ENCODE measurements around the gene SORCS2.

Gene SORCS2

DNA sequence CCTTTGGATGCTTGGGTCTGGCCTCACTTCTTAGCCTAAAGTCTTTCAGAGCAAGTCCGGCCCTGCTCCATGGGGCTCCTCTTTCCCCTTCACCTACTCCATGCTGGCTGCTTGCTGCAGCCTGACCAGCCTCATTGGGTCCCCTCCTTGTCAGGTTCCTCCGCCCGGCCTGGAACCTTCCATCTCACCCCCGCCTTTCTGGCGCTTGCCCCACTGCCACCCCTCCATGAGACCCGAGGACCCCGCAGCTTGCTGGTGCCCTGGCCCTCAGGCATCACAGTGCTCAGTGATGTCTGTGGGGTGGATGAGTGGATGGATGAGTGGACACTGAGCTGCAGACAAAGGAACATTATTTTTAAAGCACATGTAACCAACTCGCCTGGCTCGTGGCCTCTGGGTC is 24.7 kb downstream of the SORCS2 start:
- POLR2A ChIA-PET, result no interaction called here
- H3K9me3 ChIP-seq (ENCODE audit: control insufficient read depth, insufficient read depth, low read depth, low read length), result no peaks in the 10 kb centered on the region
- no peaks in the 10 kb centered on the region for H3K4me1 ChIP-seq (ENCODE audit: control insufficient read depth, insufficient read depth, low read length)
- H3K27ac ChIP-seq (ENCODE audit: extremely low read depth, low read depth, low read length), result no peak overlapping the region
- H3K4me3 ChIP-seq (ENCODE audit: low read depth, low read length), result no peak overlapping the region
- no peaks in the 10 kb centered on the region for H3K36me3 ChIP-seq (ENCODE audit: control insufficient read depth in 2 of 2, insufficient read depth in 1 of 2, low read length in 2 of 2)
- CTCF ChIA-PET, result no interaction called here
- no peak for TF ChIP-seq ZNF366 (tag by site-specific recombination; conservative IDR thresholded peaks at IDR 0.05)
- no peak for TF ChIP-seq ZNF16 (tag by site-specific recombination; IDR thresholded peaks at IDR 0.05; ENCODE audit: low read depth)
- no peak for TF ChIP-seq ZNF214 (tag by site-specific recombination; IDR thresholded peaks at IDR 0.05; ENCODE audit: borderline replicate concordance)
- no peak for TF ChIP-seq ZNF169 (tag by site-specific recombination; IDR thresholded peaks at IDR 0.05)
- no peak for TF ChIP-seq ZBTB17 (tag by site-specific recombination; IDR thresholded peaks at IDR 0.05)
- TF ChIP-seq ZNF19 (tag by site-specific recombination; IDR thresholded peaks at IDR 0.05; ENCODE audit: low read depth), result no peak
- no peak for TF ChIP-seq ZBTB8A (tag by site-specific recombination; IDR thresholded peaks at IDR 0.05)
- TF ChIP-seq ZNF302 (tag by site-specific recombination; IDR thresholded peaks at IDR 0.05; ENCODE audit: low read depth), result no peak

DNA sequence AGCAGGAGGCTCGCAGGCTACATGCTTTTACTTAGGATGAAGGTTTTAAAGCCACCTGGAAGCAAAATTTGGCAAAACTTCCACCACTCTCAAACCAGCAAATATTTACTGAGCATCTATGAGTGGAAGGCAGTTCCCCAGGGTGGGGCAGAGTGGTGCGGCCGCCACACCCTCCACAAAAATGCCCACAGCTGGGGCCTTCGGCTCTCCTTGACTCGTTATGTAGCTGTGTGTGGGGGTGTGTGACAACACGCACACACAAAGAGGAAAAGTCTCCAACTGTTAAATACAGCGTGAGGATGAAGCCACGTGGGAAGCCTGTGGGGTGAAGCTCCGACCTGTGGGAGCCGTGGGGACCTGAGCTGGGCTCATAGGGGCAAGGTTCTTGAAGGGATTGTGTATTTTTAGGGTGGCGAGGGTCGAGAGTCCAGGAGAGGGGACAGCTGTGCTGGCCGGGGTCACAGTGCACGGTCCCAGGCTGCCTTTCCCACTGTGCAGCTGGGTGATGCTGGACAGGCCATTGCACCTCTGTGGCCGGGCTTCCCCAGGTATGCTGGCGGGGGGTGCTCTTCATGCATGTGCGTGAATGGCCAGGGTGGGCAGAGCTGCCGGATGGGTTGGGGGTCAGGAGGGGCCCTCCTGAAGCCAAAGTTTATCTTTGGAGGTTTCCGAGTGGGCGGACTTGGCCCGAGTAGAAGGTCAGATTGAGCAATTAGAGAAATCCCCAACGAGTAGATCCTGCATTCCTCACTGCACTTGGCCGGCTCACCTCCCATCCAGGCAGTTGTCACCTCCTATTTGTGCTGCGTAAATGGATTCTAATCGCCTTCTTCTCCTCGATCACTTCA is 25.4 kb downstream of the SORCS2 start:
- H3K4me3 ChIP-seq (ENCODE audit: low read depth, low read length), result no peak overlapping the region
- ChIA-PET POLR2A (no interaction called here), CTCF (no interaction called here)
- H3K4me1 ChIP-seq (ENCODE audit: control insufficient read depth, insufficient read depth, low read length), result no peaks in the 10 kb centered on the region
- TF ChIP-seq ZNF560 (tag by site-specific recombination; IDR thresholded peaks at IDR 0.05; ENCODE audit: borderline replicate concordance), result no peak
- no peak for TF ChIP-seq ZNF664 (tag by site-specific recombination; IDR thresholded peaks at IDR 0.05)
- TF ChIP-seq KLF1 (tag by site-specific recombination; IDR thresholded peaks at IDR 0.05), result peak; percentile 87
- H3K36me3 ChIP-seq (ENCODE audit: control insufficient read depth in 2 of 2, insufficient read depth in 1 of 2, low read length in 2 of 2), result no peaks in the 10 kb centered on the region
- H3K9me3 ChIP-seq (ENCODE audit: control insufficient read depth, insufficient read depth, low read depth, low read length), result no peaks in the 10 kb centered on the region
- no peak overlapping the region for H3K27ac ChIP-seq (ENCODE audit: extremely low read depth, low read depth, low read length)

DNA sequence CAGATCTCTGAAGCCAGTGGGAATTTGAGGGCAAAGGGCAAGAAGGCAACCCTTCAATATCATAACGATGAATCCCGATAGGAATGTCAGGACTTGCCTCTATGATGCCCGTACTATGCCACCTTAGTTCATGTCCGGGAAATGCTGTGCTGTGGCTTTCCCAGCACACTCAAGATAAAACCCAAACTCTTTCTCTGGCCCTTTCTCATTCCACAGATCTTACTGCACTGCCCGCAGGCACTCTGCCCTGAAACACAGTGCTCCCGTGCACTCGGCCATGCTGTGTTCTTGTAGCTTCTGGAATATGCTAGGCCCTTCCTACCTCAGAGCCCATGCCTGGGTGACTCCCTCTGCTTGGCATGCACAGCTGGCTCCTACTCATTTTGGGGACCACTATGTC is 26.3 kb downstream of the SORCS2 start:
- TF ChIP-seq, protein P1, sequence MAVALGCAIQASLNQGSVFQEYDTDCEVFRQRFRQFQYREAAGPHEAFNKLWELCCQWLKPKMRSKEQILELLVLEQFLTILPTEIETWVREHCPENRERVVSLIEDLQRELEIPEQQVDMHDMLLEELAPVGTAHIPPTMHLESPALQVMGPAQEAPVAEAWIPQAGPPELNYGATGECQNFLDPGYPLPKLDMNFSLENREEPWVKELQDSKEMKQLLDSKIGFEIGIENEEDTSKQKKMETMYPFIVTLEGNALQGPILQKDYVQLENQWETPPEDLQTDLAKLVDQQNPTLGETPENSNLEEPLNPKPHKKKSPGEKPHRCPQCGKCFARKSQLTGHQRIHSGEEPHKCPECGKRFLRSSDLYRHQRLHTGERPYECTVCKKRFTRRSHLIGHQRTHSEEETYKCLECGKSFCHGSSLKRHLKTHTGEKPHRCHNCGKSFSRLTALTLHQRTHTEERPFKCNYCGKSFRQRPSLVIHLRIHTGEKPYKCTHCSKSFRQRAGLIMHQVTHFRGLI (tag by site-specific recombination; IDR thresholded peaks at IDR 0.05), result no peak
- TF ChIP-seq ZNF654 (tag by site-specific recombination; IDR thresholded peaks at IDR 0.05; ENCODE audit: low read depth), result no peak
- TF ChIP-seq ZNF274 (IDR thresholded peaks at IDR 0.05; ENCODE audit: low read length), result no peak
- no peak for TF ChIP-seq ZNF274 (tag by site-specific recombination; IDR thresholded peaks at IDR 0.05; ENCODE audit: borderline replicate concordance)
- no peak for TF ChIP-seq ZBTB17 (tag by site-specific recombination; IDR thresholded peaks at IDR 0.05)
- TF ChIP-seq, protein P2, sequence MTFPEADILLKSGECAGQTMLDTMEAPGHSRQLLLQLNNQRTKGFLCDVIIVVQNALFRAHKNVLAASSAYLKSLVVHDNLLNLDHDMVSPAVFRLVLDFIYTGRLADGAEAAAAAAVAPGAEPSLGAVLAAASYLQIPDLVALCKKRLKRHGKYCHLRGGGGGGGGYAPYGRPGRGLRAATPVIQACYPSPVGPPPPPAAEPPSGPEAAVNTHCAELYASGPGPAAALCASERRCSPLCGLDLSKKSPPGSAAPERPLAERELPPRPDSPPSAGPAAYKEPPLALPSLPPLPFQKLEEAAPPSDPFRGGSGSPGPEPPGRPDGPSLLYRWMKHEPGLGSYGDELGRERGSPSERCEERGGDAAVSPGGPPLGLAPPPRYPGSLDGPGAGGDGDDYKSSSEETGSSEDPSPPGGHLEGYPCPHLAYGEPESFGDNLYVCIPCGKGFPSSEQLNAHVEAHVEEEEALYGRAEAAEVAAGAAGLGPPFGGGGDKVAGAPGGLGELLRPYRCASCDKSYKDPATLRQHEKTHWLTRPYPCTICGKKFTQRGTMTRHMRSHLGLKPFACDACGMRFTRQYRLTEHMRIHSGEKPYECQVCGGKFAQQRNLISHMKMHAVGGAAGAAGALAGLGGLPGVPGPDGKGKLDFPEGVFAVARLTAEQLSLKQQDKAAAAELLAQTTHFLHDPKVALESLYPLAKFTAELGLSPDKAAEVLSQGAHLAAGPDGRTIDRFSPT (tag by site-specific recombination; IDR thresholded peaks at IDR 0.05), result no peak
- TF ChIP-seq, protein P3, sequence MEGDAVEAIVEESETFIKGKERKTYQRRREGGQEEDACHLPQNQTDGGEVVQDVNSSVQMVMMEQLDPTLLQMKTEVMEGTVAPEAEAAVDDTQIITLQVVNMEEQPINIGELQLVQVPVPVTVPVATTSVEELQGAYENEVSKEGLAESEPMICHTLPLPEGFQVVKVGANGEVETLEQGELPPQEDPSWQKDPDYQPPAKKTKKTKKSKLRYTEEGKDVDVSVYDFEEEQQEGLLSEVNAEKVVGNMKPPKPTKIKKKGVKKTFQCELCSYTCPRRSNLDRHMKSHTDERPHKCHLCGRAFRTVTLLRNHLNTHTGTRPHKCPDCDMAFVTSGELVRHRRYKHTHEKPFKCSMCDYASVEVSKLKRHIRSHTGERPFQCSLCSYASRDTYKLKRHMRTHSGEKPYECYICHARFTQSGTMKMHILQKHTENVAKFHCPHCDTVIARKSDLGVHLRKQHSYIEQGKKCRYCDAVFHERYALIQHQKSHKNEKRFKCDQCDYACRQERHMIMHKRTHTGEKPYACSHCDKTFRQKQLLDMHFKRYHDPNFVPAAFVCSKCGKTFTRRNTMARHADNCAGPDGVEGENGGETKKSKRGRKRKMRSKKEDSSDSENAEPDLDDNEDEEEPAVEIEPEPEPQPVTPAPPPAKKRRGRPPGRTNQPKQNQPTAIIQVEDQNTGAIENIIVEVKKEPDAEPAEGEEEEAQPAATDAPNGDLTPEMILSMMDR (tag by site-specific recombination; IDR thresholded peaks at IDR 0.05), result no peak
- TF ChIP-seq ZNF23 (tag by site-specific recombination; IDR thresholded peaks at IDR 0.05; ENCODE audit: borderline replicate concordance), result no peak
- no peak for TF ChIP-seq GLIS2 (tag by site-specific recombination; IDR thresholded peaks at IDR 0.05)
- no peak for TF ChIP-seq ZNF248 (tag by site-specific recombination; IDR thresholded peaks at IDR 0.05)
- no peak for TF ChIP-seq ZNF292 (tag by site-specific recombination; IDR thresholded peaks at IDR 0.05; ENCODE audit: borderline replicate concordance, low read depth)
- TF ChIP-seq ZNF664 (tag by site-specific recombination; IDR thresholded peaks at IDR 0.05), result no peak
- no peak for TF ChIP-seq ZNF544 (tag by site-specific recombination; IDR thresholded peaks at IDR 0.05)
- no peak for TF ChIP-seq SETDB1 (IDR thresholded peaks at IDR 0.05; ENCODE audit: insufficient read length, low read length)
- no peak for TF ChIP-seq ZNF10 (tag by site-specific recombination; IDR thresholded peaks at IDR 0.05)
- no peak for TF ChIP-seq YY1 (tag by site-specific recombination; IDR thresholded peaks at IDR 0.05)
- TF ChIP-seq, protein P4, sequence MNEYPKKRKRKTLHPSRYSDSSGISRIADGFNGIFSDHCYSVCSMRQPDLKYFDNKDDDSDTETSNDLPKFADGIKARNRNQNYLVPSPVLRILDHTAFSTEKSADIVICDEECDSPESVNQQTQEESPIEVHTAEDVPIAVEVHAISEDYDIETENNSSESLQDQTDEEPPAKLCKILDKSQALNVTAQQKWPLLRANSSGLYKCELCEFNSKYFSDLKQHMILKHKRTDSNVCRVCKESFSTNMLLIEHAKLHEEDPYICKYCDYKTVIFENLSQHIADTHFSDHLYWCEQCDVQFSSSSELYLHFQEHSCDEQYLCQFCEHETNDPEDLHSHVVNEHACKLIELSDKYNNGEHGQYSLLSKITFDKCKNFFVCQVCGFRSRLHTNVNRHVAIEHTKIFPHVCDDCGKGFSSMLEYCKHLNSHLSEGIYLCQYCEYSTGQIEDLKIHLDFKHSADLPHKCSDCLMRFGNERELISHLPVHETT (tag by site-specific recombination; IDR thresholded peaks at IDR 0.05), result no peak
- Histone ChIP-seq H3K27ac (ENCODE audit: extremely low read depth, low read depth, low read length) (no peak overlapping the region), H3K4me1 (ENCODE audit: control insufficient read depth, insufficient read depth, low read length) (no peaks in the 10 kb centered on the region), H3K4me3 (ENCODE audit: low read depth, low read length) (no peak overlapping the region), H3K36me3 (ENCODE audit: control insufficient read depth in 2 of 2, insufficient read depth in 1 of 2, low read length in 2 of 2) (no peaks in the 10 kb centered on the region), H3K9me3 (ENCODE audit: control insufficient read depth, insufficient read depth, low read depth, low read length) (no peaks in the 10 kb centered on the region)
- POLR2A ChIA-PET, result no interaction called here
- CTCF ChIA-PET, result no interaction called here

Data from HEK293 (cell line).